A549 (cell line): ENCODE data around the gene MTARC1.

ENCODE experiments used
- CTCF ChIP-seq: fragments of >200 bp; sonication (Bioruptor Twin); formaldehyde crosslinking; IDR thresholded peaks from 3 replicates; pipeline ENCODE4 v1.5.1; 2016
- EP300 ChIP-seq, 2 experiments: fragments of >200 bp; sonication (Bioruptor Twin); formaldehyde crosslinking; IDR thresholded peaks; 2 replicates in 1 of 2; 3 replicates in 1 of 2; pipeline ENCODE4 v1.6.1; 2016 to 2017
- HEYL ChIP-seq: fragments of 250-450 bp; sonication (Bioruptor Pico); IDR thresholded peaks from 2 replicates; pipeline ENCODE4 v1.8.0; 2021; ENCODE audit warnings: mild to moderate bottlenecking, moderate library complexity
- POLR2A ChIP-seq: IDR thresholded peaks from 2 replicates; pipeline ENCODE4 v1.6.1; 2012; ENCODE audit warnings: mild to moderate bottlenecking, low read length

GRCh38 chr1:220747437-220748088 lies 39.1 kb upstream of the MTARC1 start:
- no peak for TF ChIP-seq HEYL (CRISPR knock-in tag)
- TF ChIP-seq EP300 (IDR thresholded peaks at IDR 0.05): no peak
- TF ChIP-seq CTCF: no peak
- no peak for TF ChIP-seq POLR2A
